Measurements from ENCODE around the gene SLC25A29. TPM values are rescaled to one million over a fixed set of nuclear protein-coding genes. Genes with fewer than 3 reads are reported as not detected.

The SLC25A29 gene
- polyA plus RNA-seq, 3 donors = 13.4 to 40.8 (median 25.5) TPM

GRCh38 chr14:100333827-100334226 lies 27.6 kb upstream of the SLC25A29 start:
- H3K27ac ChIP-seq (ENCODE audit: low read depth, low read length) = no peak overlapping the region
- 77 to 84% (median 83%) methylated on average over 7 of the region's 7 CpGs for WGBS, 3 donors

DNA sequence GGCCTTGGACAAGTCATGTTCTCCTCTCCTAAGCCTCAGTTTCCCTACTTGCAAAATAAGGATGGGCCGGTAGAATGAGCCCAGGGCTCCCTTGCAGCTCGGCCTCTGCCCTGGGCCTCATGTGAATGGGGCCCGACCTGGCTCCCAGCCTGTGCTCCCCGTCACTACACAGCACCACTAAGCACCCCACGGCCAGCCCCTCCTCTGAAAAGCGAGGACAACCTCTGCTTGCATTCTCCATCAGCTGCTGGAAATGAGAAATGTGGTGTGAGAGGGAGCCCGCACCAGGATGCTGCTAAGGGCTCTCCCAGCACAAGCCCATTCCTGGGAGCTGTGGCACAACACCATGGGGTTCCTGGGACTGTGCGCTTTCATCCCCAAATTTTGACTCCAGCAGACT lies 27.1 kb upstream of the SLC25A29 start:
- WGBS, 3 donors = 92 to 95% (median 94%) methylated on average over 8 of the region's 8 CpGs
- H3K27ac ChIP-seq (ENCODE audit: low read depth, low read length) = no peak overlapping the region

DNA sequence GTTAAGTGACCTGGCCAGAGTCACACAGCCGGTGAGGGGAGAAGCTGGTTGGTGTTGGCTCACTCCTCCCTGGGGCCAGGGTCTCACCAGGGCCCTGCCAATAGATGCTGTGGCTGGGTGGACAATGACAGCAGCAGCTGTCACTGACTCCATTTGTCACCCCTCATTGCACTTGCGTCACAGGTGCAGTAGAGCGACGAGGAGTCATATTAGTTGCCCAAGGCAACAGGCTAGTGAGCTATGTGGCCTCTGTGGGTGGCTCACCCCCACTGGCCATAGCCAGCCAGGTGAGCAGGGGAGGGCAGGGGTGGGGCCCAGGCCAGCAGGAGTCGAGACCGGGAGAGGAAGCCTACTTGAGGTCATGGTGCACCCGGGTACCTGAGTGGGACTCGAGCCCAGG lies 26.6 kb upstream of the SLC25A29 start:
- WGBS, 3 donors = 84 to 92% (median 88%) methylated on average over 8 of the region's 8 CpGs

GRCh38 chr14:100332071-100332639 lies 25.9 kb upstream of the SLC25A29 start:
- no peak overlapping the region for H3K27ac ChIP-seq (ENCODE audit: low read depth, low read length)
- WGBS, 3 donors = 75 to 81% (median 76%) methylated on average over 10 to 11 of the region's 11 CpGs

More for the DNA sequence above, 26.6 kb upstream of the SLC25A29 start:
- no peak overlapping the region for H3K27ac ChIP-seq (ENCODE audit: low read depth, low read length)

DNA sequence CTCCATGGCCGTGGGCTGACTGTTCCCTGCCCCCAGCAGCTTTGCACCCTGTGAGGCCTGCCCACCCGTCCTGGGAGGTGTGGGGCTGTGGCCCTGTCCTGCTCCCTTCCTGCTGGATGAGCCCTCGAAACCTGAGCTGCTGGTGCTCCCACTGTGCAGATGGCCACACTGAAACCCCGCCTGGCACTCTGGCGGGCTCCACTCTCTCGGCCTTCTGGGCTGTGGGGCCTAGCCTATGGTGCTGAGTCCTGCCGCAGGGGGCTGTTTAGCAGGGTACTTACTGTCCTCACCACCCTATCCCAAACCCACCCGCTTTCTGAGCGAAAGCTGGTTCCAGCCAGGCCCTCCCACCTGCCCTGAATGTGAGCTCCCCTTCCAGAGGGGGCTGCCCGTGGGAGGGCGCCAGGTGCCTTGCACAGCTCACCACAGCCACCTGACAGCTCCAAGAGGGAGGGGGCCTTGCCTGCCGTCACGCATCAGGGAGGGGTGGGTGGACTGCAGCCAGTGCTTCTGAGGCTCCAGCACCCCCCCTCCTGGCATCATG lies 24.2 kb upstream of the SLC25A29 start:
- no peak overlapping the region for H3K27ac ChIP-seq (ENCODE audit: low read depth, low read length)
- WGBS, 3 donors = 79 to 84% (median 82%) methylated on average over 13 of the region's 13 CpGs

- no peak overlapping the region for H3K27ac ChIP-seq (ENCODE audit: low read depth, low read length)
- 86 to 89% (median 86%) methylated on average over 11 of the region's 11 CpGs for WGBS, 3 donors
Observed at GRCh38 chr14:100330007-100330344, 23.7 kb upstream of the SLC25A29 start.

DNA sequence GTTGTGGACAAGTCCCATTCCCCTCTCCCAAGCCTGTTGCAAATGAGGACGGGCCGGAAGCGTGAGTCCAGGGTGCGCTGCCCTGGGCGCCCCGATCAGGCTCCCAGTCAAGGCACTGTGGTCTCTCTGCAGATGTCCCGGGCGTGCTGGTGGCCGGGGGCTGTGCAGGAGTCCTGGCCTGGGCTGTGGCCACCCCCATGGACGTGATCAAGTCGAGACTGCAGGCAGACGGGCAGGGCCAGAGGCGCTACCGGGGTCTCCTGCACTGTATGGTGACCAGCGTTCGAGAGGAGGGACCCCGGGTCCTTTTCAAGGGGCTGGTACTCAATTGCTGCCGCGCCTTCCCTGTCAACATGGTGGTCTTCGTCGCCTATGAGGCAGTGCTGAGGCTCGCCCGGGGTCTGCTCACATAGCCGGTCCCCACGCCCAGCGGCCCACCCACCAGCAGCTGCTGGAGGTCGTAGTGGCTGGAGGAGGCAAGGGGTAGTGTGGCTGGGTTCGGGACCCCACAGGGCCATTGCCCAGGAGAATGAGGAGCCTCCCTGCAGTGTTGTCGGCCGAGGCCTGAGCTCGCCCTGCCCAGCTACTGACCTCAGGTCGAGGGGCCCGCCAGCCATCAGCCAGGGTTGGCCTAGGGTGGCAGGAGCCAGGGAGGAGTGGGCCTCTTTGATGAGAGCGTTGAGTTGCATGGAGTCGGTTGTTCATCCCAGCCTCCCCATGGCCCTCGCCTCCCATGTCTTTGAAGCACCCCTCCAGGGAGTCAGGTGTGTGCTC lies 23.2 kb upstream of the SLC25A29 start:
- H3K27ac ChIP-seq (ENCODE audit: low read depth, low read length) = no peak overlapping the region
- WGBS, 3 donors = 86 to 93% (median 89%) methylated on average over 32 to 36 of the region's 36 CpGs

DNA sequence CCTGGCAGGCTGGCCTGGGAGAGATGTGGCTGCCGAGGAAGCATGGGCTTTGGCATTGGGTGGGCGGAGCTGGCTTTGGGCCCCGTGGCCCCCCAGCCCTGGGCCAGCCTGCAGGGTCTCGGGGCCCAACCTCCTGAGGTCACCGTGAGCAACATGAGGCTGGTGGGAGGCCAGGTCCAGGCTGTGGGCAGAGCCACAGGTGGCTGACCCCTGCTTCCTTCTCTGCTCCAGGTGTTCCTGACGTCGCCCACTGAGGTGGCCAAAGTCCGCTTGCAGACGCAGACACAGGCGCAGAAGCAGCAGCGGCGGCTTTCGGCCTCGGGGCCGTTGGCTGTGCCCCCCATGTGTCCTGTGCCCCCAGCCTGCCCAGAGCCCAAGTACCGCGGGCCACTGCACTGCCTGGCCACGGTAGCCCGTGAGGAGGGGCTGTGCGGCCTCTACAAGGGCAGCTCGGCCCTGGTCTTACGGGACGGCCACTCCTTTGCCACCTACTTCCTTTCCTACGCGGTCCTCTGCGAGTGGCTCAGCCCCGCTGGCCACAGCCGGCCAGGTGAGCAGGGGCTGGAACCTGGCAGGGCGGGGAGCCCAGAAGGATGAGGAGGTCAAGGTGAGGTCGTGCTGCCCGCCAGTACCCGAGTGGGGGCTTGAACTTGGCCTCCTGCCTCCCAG lies 22.4 kb upstream of the SLC25A29 start:
- WGBS, 3 donors = 45 to 88% (median 87%) methylated on average over 32 of the region's 32 CpGs
- no peak overlapping the region for H3K27ac ChIP-seq (ENCODE audit: low read depth, low read length)

- 95 to 96% (median 96%) methylated on average over 24 of the region's 24 CpGs for WGBS, 3 donors
- H3K27ac ChIP-seq (ENCODE audit: low read depth, low read length) = no peak overlapping the region
Observed at GRCh38 chr14:100327128-100327527, 20.9 kb upstream of the SLC25A29 start.

DNA sequence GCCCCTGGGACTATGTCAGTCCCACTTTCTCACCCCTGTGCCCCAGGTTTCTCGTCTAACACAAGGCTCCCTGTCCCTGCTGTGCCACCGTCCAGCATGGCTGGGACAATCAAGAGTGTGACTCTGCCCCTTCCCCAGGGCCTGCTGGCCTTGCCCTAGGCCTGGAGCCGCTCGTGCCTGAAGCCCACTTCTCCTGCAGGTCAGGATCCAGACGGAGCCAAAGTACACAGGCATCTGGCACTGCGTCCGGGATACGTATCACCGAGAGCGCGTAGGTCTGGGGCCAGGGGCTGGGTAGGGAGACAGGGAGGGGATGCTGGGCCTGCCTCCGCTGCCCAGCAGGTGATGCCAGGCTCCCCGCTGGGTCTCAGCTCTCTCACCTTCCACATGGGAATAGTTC lies 19.7 kb upstream of the SLC25A29 start:
- WGBS, 3 donors = 71 to 95% (median 90%) methylated on average over 13 of the region's 13 CpGs

GRCh38 chr14:100325231-100325632 lies 19.0 kb upstream of the SLC25A29 start:
- H3K27ac ChIP-seq (ENCODE audit: low read depth, low read length) = no peak overlapping the region
- 64 to 79% (median 72%) methylated on average over 17 of the region's 17 CpGs for WGBS, 3 donors

More for the DNA sequence above, 19.7 kb upstream of the SLC25A29 start:
- no peak overlapping the region for H3K27ac ChIP-seq (ENCODE audit: low read depth, low read length)

DNA sequence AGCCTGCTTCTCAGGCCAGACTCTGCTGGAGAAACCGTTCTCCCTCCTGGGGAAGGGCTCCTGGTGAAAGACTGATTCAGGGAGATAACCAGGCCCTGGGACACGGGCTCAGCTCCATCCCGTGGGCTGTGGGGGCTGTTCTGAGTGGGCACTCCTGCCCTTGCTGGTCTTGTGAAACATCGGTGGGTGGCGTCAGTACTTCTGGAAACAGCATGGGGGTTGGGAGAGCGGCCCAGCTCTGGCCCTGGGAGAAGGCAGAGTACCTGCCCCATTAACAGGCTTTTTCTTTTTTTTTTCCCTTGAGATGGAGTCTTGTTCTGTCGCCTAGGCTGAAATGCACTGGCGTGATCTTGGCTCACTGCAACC lies 17.7 kb upstream of the SLC25A29 start:
- WGBS, 3 donors = 68 to 92% (median 80%) methylated on average over 8 of the region's 8 CpGs
- H3K27ac ChIP-seq (ENCODE audit: low read depth, low read length) = no peak overlapping the region

GRCh38 chr14:100323121-100323941 lies 17.1 kb upstream of the SLC25A29 start, which contains the start of gene SLC25A47:
Gene SLC25A47, plus strand, starts transcription at chr14:100323339. Its CDS starts 76 bp downstream, at chr14:100323415.
- no peak within 1 kb of the TSS for H3K27ac ChIP-seq (ENCODE audit: low read depth, low read length)
- 90 to 92% (median 90%) methylated on average over 16 of the region's 16 CpGs for WGBS, 3 donors

DNA sequence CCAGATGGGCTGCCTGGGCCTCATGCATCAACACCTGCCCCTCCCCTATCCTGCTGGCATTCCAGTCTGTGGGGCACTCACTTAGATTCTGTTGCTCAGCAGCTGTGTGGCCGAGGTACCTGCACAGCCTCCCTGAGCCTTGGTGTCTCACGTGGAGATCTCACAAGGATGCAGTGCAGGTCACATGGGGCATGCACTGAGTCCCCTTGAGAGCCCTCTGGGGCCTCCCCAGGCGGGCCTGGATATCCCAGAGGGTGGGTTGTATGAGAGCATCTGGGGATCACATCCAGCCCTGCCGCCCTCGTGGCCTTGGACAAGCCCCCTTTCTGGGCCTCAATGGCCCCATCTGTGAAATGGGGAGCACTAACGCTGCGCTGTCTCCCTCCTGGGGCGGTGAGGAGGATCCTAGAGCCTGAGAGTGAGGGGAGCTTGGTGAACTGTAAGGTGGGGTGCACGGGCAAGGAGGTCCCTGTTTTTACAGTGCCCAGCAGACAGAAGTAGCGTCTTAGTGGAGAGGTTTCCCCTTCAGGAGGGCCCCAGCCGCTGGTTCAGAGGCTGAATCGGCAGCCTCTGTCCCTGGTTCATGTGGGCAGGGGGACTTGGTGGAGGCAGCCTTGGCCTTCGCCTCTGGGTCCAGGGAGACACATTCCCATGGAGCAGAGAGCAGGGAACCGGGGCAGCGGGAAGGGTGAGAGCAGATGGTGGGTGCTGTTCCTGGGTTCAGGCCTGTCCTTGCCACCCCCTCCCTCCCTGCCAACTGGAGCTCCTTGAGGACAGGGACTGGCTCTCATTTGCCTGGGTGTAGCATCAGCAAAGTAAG lies 16.1 kb upstream of the SLC25A29 start:
- no peak overlapping the region for H3K27ac ChIP-seq (ENCODE audit: low read depth, low read length)
- 84 to 92% (median 89%) methylated on average over 15 of the region's 15 CpGs for WGBS, 3 donors

GRCh38 chr14:100321473-100322137 lies 15.4 kb upstream of the SLC25A29 start:
- 54 to 86% (median 86%) methylated on average over 9 of the region's 9 CpGs for WGBS, 3 donors
- no peak overlapping the region for H3K27ac ChIP-seq (ENCODE audit: low read depth, low read length)

DNA sequence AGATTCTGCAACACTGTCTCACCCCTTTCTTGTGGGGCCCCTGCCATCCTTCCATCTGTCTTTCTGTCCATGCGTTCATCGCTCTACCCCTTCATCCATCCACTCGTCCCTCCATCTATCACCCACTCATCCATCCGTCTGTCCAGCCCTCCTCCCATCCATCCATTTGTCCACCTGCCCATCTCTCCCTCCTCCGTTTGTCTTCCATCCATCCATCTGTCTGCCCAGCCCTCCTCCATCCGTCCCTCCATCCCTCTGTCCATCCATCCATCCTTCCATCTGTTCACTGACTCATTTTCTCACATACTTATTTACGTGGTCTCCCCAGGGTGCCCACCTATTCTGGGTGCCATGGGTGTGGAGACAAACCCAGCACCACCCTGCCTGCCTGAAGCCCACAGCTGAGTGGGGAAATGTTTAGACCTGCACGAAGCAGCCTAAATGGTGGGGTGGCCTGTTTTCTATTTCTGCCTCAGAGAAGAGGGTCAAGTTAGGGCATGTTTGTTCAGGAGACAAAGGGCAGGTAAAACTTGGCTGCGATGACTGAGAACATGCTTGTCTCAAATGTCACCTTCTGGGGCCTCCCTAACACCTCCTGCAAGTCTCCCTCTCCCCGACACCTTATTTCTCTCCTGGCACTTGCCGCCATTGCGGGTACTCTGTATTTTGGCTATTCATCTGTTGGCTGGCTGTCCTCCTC lies 14.1 kb upstream of the SLC25A29 start:
- H3K27ac ChIP-seq (ENCODE audit: low read depth, low read length) = no peak overlapping the region
- 83 to 94% (median 90%) methylated on average over 12 of the region's 12 CpGs for WGBS, 3 donors
